ENCODE data around the gene SLC2A9. TPM values are rescaled to one million over a fixed set of nuclear protein-coding genes. Genes with fewer than 3 reads are reported as not detected.

Gene SLC2A9
- total RNA-seq, 2 donors from 2014 or later, result 1.6 to 8.6 TPM

- intact Hi-C loops (cut with DNase I), result no loop called here
- no peak for TF ChIP-seq POLR2A (IDR thresholded peaks at IDR 0.05)
- TF ChIP-seq, protein P1, sequence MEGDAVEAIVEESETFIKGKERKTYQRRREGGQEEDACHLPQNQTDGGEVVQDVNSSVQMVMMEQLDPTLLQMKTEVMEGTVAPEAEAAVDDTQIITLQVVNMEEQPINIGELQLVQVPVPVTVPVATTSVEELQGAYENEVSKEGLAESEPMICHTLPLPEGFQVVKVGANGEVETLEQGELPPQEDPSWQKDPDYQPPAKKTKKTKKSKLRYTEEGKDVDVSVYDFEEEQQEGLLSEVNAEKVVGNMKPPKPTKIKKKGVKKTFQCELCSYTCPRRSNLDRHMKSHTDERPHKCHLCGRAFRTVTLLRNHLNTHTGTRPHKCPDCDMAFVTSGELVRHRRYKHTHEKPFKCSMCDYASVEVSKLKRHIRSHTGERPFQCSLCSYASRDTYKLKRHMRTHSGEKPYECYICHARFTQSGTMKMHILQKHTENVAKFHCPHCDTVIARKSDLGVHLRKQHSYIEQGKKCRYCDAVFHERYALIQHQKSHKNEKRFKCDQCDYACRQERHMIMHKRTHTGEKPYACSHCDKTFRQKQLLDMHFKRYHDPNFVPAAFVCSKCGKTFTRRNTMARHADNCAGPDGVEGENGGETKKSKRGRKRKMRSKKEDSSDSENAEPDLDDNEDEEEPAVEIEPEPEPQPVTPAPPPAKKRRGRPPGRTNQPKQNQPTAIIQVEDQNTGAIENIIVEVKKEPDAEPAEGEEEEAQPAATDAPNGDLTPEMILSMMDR (IDR thresholded peaks at IDR 0.05), result no peak
- WGBS, 2 donors, result 78 to 84% methylated on average over 2 of the region's 2 CpGs
These were observed 180.2 kb downstream of the SLC2A9 start for GRCh38 chr4:9841072-9841471.

DNA sequence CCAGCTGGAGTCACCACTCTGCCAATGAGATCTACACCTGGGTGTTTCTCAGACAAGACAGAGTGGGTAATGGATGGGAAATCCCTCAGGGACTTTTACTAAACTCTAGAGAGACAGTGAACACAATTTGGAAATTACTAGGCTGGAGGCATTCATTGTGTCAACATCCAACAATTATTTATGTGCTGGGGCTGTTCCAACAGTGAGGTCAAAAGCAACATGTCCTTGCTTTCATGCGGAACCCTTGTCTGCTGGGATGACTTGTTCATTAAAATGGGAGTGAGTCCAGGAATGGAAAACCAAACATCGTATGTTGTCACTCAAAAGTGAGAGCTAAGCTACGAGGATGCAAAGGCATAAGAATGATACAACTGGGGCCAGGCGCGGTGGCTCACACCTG is 185.9 kb downstream of the SLC2A9 start:
- WGBS, 2 donors, result 74 to 77% methylated on average over 5 of the region's 5 CpGs
- TF ChIP-seq POLR2A (IDR thresholded peaks at IDR 0.05), result no peak
- TF ChIP-seq, protein P1 (IDR thresholded peaks at IDR 0.05), result no peak
- no peaks in the 10 kb centered on the region for H3K36me3 ChIP-seq (replicated peaks in 1 of 2; ENCODE audit: insufficient read depth in 1 of 2, low read depth in 2 of 2)
- H3K4me3 ChIP-seq, result no peak overlapping the region
- H3K27ac ChIP-seq, result no peak overlapping the region
- intact Hi-C loops (cut with DNase I), result no loop called here
- no peaks in the 10 kb centered on the region for H3K4me1 ChIP-seq
- H3K27me3 ChIP-seq, result no peaks in the 10 kb centered on the region
- DNase-seq, result no peak
- no peaks in the 10 kb centered on the region for H3K9me3 ChIP-seq
- ATAC-seq, result no peak

More at GRCh38 chr4:9841072-9841471, 180.2 kb downstream of the SLC2A9 start:
- no peaks in the 10 kb centered on the region for H3K4me1 ChIP-seq
- H3K36me3 ChIP-seq (replicated peaks in 1 of 2; ENCODE audit: insufficient read depth in 1 of 2, low read depth in 2 of 2), result no peaks in the 10 kb centered on the region
- H3K4me3 ChIP-seq, result no peak overlapping the region
- H3K27ac ChIP-seq, result no peak overlapping the region
- ATAC-seq (no peak), DNase-seq (no peak)
- H3K9me3 ChIP-seq, result no peaks in the 10 kb centered on the region
- no peaks in the 10 kb centered on the region for H3K27me3 ChIP-seq

DNA sequence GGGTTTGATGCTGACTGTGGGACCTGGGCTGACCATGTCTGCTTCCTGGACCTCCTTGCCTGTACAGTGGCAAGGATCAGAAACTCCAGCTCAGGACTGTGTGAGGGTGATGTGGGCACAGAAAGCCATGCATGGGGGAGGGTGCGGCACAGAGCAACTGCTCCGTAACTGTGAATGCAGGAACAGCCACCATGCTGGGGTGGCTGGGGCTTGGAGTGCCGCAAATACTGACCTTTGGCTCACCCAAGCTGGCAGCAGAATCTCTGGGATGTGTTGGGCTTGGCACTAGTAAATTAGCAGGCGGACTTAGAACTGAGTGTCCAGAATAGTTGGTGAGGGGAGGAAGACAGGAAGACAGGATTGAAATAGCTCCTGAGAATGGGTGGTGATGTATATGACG is 187.9 kb downstream of the SLC2A9 start:
- no peak for TF ChIP-seq POLR2A (IDR thresholded peaks at IDR 0.05)
- TF ChIP-seq, protein P1 (IDR thresholded peaks at IDR 0.05), result no peak
- intact Hi-C loops (cut with DNase I), result no loop called here

GRCh38 chr4:9832640-9833039 is 188.7 kb downstream of the SLC2A9 start:
- no peak overlapping the region for H3K4me3 ChIP-seq
- H3K27ac ChIP-seq, result no peak overlapping the region
- 70 to 86% methylated on average over 2 of the region's 2 CpGs for WGBS, 2 donors
- ATAC-seq, result no peak
- no peak for TF ChIP-seq POLR2A (IDR thresholded peaks at IDR 0.05)
- TF ChIP-seq, protein P1 (IDR thresholded peaks at IDR 0.05), result no peak
- H3K9me3 ChIP-seq, result no peaks in the 10 kb centered on the region
- no peaks in the 10 kb centered on the region for H3K27me3 ChIP-seq
- no peaks in the 10 kb centered on the region for H3K4me1 ChIP-seq
- intact Hi-C loops (cut with DNase I), result no loop called here
- no peak for DNase-seq
- no peaks in the 10 kb centered on the region for H3K36me3 ChIP-seq (replicated peaks in 1 of 2; ENCODE audit: insufficient read depth in 1 of 2, low read depth in 2 of 2)

More for the DNA sequence above, 187.9 kb downstream of the SLC2A9 start:
- Histone ChIP-seq H3K9me3 (no peaks in the 10 kb centered on the region), H3K36me3 (replicated peaks in 1 of 2; ENCODE audit: insufficient read depth in 1 of 2, low read depth in 2 of 2) (no peaks in the 10 kb centered on the region), H3K27ac (no peak overlapping the region), H3K27me3 (no peaks in the 10 kb centered on the region), H3K4me3 (no peak overlapping the region), H3K4me1 (no peaks in the 10 kb centered on the region)
- ATAC-seq, result no peak
- 83 to 85% methylated on average over 5 of the region's 5 CpGs for WGBS, 2 donors
- no peak for DNase-seq

DNA sequence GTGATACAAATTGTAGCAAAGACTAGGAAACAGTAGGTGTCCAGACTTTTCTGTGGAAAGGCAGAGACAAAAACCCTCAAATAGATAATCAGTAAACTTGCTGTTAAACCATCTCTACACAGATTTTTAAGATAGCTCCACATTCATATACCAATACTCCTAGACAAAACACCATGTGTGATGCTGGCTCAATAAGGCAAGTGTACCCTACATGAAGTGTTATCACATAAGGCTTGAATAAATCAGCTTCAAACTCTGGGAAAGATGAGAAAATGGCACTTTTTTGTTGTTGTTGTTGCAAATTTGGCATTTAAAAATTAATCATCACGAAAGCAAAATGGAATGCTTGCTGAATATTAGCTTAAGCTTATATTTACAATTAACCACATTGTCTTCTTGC is 194.7 kb downstream of the SLC2A9 start:
- DNase-seq, result no peak
- Histone ChIP-seq H3K9me3 (no peaks in the 10 kb centered on the region), H3K4me1 (no peaks in the 10 kb centered on the region), H3K36me3 (replicated peaks in 1 of 2; ENCODE audit: insufficient read depth in 1 of 2, low read depth in 2 of 2) (no peaks in the 10 kb centered on the region), H3K4me3 (no peak overlapping the region), H3K27ac (no peak overlapping the region), H3K27me3 (no peaks in the 10 kb centered on the region)
- intact Hi-C loops (cut with DNase I), result no loop called here
- WGBS, 2 donors, result 61 to 63% methylated on average over 1 of the region's 1 CpG
- TF ChIP-seq POLR2A (IDR thresholded peaks at IDR 0.05), result no peak
- TF ChIP-seq, protein P1 (IDR thresholded peaks at IDR 0.05), result no peak
- no peak for ATAC-seq
